ENCODE measurements around the gene EXOC3L4. TPM values are rescaled to one million over a fixed set of nuclear protein-coding genes. Genes with fewer than 3 reads are reported as not detected.
A peak's percentile ranks its signal among the peaks of the same experiment; 100 is the strongest.

Gene EXOC3L4
- 7.7 and 24.3 TPM in 2 replicates for total RNA-seq (2011; cell fraction: chromatin; rRNA removed; ENCODE audit: low replicate concordance)
- total RNA-seq (2011; cell fraction: nucleolus; rRNA removed): 22.4 and 23.0 TPM in 2 replicates
- total RNA-seq (2011; cell fraction: nucleoplasm; rRNA removed): 13.8 and 17.9 TPM in 2 replicates
- total RNA-seq (2014; rRNA removed) (3.5 and 5.6 TPM in 2 replicates), total RNA-seq (2014; rRNA removed; fragmentation: Illumina TruSeq; extraction: Trizol) (0.33 TPM in 1 of 2 replicates, not detected in the other), total RNA-seq (2015; rRNA removed; fragmentation: Illumina TruSeq; extraction: Trizol) (0.83 and 1.6 TPM in 2 replicates), total RNA-seq (2021) (5.4 and 6.7 TPM in 2 replicates), polyA plus RNA-seq (2011; rRNA removed) (1.1 and 2.0 TPM in 2 replicates), polyA plus RNA-seq (2014; fragmentation: Illumina TruSeq; extraction: Trizol) (0.25 and 0.97 TPM in 2 replicates), polyA plus RNA-seq (2014; fragmentation: Nextera tagmentation; extraction: Ambion mirVana) (under 1 TPM in 1 of 2 experiments, not detected in 1; 0.10 TPM), polyA plus RNA-seq (2014; rRNA removed) (6.2 and 11.7 TPM in 2 replicates), polyA minus RNA-seq (2011; rRNA and poly(A)+ RNA removed) (0.21 TPM in 1 of 2 replicates, not detected in the other), Bru-seq, nascent RNA (percentile 51 among the genes with signal in this experiment), BruChase-seq, experiment 1, labeled RNA remaining after a 2-hour chase (percentile 42 among the genes with signal in this experiment), BruChase-seq, experiment 2, labeled RNA remaining after a 6-hour chase (percentile 42 among the genes with signal in this experiment)
- 1.6 and 3.7 TPM in 2 replicates for polyA plus RNA-seq (2011; cell fraction: cytosol; rRNA removed)
- 8.4 and 18.9 TPM in 2 replicates for polyA plus RNA-seq (2011; cell fraction: nucleus; rRNA removed)
- polyA plus RNA-seq (2012): 1.8 and 2.2 TPM in 2 replicates
- polyA minus RNA-seq (2011; cell fraction: cytosol; rRNA and poly(A)+ RNA removed): 2.5 and 2.9 TPM in 2 replicates
- 3.1 and 5.0 TPM in 2 replicates for polyA minus RNA-seq (2011; cell fraction: nucleus; rRNA and poly(A)+ RNA removed)
- long read RNA-seq, experiment 1, partial matches to known transcripts: 0 of 10 reads
- long read RNA-seq, experiment 1, other reads (novel, unspliced or antisense): 10 of 10 reads
- long read RNA-seq, experiment 2, partial matches to known transcripts: 0 of 3 reads
- long read RNA-seq, experiment 2, other reads (novel, unspliced or antisense): 3 of 3 reads
- long read RNA-seq, experiment 3, partial matches to known transcripts: 1 of 3 reads
- long read RNA-seq, experiment 3, other reads (novel, unspliced or antisense): 2 of 3 reads

GRCh38 chr14:103094406-103095209, at the start of gene EXOC3L4:
Gene EXOC3L4, plus strand, starts transcription at chr14:103094725. Its CDS starts 5,495 bp downstream, at chr14:103100220.
- H3K79me2 ChIP-seq (ENCODE audit: control insufficient read depth, insufficient read depth, low read length): 0 out of 3 replicates have a peak, but pooled peaks cover under 1% of the 10 kb centered on the region
- no TSS peak for BruUV-seq (replicated peaks)
- FAIRE-seq (no peak), DNase-seq (ENCODE audit: extremely low read depth in 1 of 4, low spot score in 3 of 4) (no peak), ATAC-seq (no peak)
- H3K4me2 ChIP-seq (ENCODE audit: insufficient read depth, low read length): no peak within 1 kb of the TSS
- ChIA-PET POLR2A (interaction anchor here (0.6 kb wide), 1 partner anchor 15 kb away, joined by 3 read pairs; no protein-coding TSS in a partner anchor), CTCF (ENCODE audit: low intra/inter-chr PET ratio) (no interaction called here)
- 75% methylated on average over 11 of the region's 23 CpGs for WGBS (ENCODE audit: insufficient coverage, low coverage, missing lambda C conversion rate)
- H3K9me3 ChIP-seq (replicated peaks; ENCODE audit: control insufficient read depth, insufficient read depth, low read depth, low read length): no peaks in the 10 kb centered on the region
- no peaks in the 10 kb centered on the region for H3K9me1 ChIP-seq (ENCODE audit: control insufficient read depth, insufficient read depth, low read length)
- peaks cover 23 to 81% of the 10 kb centered on the region in 2 experiments for H3K4me1 ChIP-seq (replicated peaks in 1 of 2; ENCODE audit: control insufficient read depth in 2 of 2, insufficient read depth in 2 of 2, low read length in 2 of 2)
- H3K27ac ChIP-seq (ENCODE audit: extremely low read depth, low read depth, low read length): no peak within 1 kb of the TSS
- H2AFZ ChIP-seq (ENCODE audit: low read depth, low read length): no peak within 1 kb of the TSS
- H3K4me3 ChIP-seq: no peak within 1 kb of the TSS
- H3K9ac ChIP-seq (ENCODE audit: insufficient read depth in 1 of 2, low read depth in 2 of 2, low read length in 2 of 2): peak within 1 kb of the TSS in 1 of 2 experiments; percentile 45; a peak in 2 of 4 replicates
- H4K20me1 ChIP-seq (replicated peaks; ENCODE audit: control insufficient read depth, insufficient read depth, low read length): no peaks in the 10 kb centered on the region
- no peaks in the 10 kb centered on the region for H3K27me3 ChIP-seq (ENCODE audit: control insufficient read depth in 2 of 2, insufficient read depth in 2 of 2, low read length in 2 of 2)
- no peaks in the 10 kb centered on the region for H3K36me3 ChIP-seq (ENCODE audit: control insufficient read depth, insufficient read depth, low read length)
- intact Hi-C loops (cut with micrococcal nuclease): no loop called here
- in situ Hi-C loops (cut with MboI): no loop called here
- TF ChIP-seq PTBP1 (IDR thresholded peaks at IDR 0.05; ENCODE audit: low read depth, low read length): no peak
- no peak for TF ChIP-seq SREBF2 (CRISPR knock-in tag; IDR thresholded peaks at IDR 0.05)
- no peak for TF ChIP-seq MYC (IDR thresholded peaks at IDR 0.05; ENCODE audit: low read depth, low read length)
- no peak for TF ChIP-seq MYC (CRISPR knock-in tag; IDR thresholded peaks at IDR 0.05; ENCODE audit: borderline replicate concordance, low read depth)
- TF ChIP-seq ZNF592 (IDR thresholded peaks at IDR 0.05): no peak
- no peak for TF ChIP-seq NR0B1 (IDR thresholded peaks at IDR 0.05; ENCODE audit: partially characterized antibody)
- no peak for TF ChIP-seq SMAD2 (IDR thresholded peaks at IDR 0.05; ENCODE audit: low read depth, low read length)
- TF ChIP-seq CXXC5 (CRISPR knock-in tag; IDR thresholded peaks at IDR 0.05): no peak
- TF ChIP-seq BACH1 (tag; IDR thresholded peaks at IDR 0.05): no peak
- TF ChIP-seq RBM25 (IDR thresholded peaks at IDR 0.05; ENCODE audit: low read depth, low read length, severe bottlenecking): no peak
- TF ChIP-seq HCFC1 (IDR thresholded peaks at IDR 0.05; ENCODE audit: low read depth, low read length): no peak
